ENCODE data around the gene RSRC2. TPM values are rescaled to one million over a fixed set of nuclear protein-coding genes. Genes with fewer than 3 reads are reported as not detected.
A peak's percentile ranks its signal among the peaks of the same experiment; 100 is the strongest.

The RSRC2 gene
- total and polyA plus RNA-seq, 10 of the 15 experiments (the other 5 are each of a cell fraction or from before 2014, with no cell fraction given) = 49.8 to 112 (median 60.6) TPM

GRCh38 chr12:122500685-122501488 lies 25.8 kb downstream of the RSRC2 start, which contains the start of gene ZCCHC8:
TSS of gene ZCCHC8 (minus strand) at chr12:122500932. CDS start at chr12:122500840, 92 bp downstream.
- peak within 1 kb of the TSS; percentile 98 for H3K27ac ChIP-seq (ENCODE audit: control insufficient read depth, insufficient read depth)
- BruUV-seq (replicated peaks) = no TSS peak
- RAD21 ChIA-PET (ENCODE audit: unreplicated experiment) = interaction anchor here (0.6 to 6.4 kb wide), 17 partner anchors 9 to 389 kb away, joined by 3 to 49 read pairs (median 4); partner anchors contain the start of genes DENR, KNTC1 and RSRC2
- H2AFZ ChIP-seq (ENCODE audit: control insufficient read depth, low read depth, low read length) = peak within 1 kb of the TSS; percentile 94
- intact Hi-C loops (cut with micrococcal nuclease; ENCODE audit: unreplicated experiment) (loop anchor here (2.0 kb wide), 1 partner anchor 26 kb away; the partner anchor contains the start of genes KNTC1 and RSRC2), in situ Hi-C loops (cut with MboI) (no loop called here)
- H3K9me3 ChIP-seq (replicated peaks; ENCODE audit: control insufficient read depth, insufficient read depth, low read length) = no peaks in the 10 kb centered on the region
- DNase-seq (ENCODE audit: low read depth, low spot score) (peak; percentile 95), ATAC-seq (peak; percentile 95), FAIRE-seq (peak; percentile 93)
- H3K27me3 ChIP-seq (replicated peaks in 1 of 2; ENCODE audit: control insufficient read depth in 2 of 2, insufficient read depth in 2 of 2, low read length in 1 of 2) = no peaks in the 10 kb centered on the region
- POLR2A ChIA-PET = interaction anchor here (0.5 to 6.0 kb wide), 23 partner anchors 11 to 980 kb away, joined by 3 to 160 read pairs (median 3); partner anchors contain the start of genes KNTC1, RSRC2 and VPS33A
- peak within 1 kb of the TSS; percentile 87 for H3K4me2 ChIP-seq (ENCODE audit: control insufficient read depth, insufficient read depth)
- peak within 1 kb of the TSS; percentile 96 for H3K4me3 ChIP-seq
- under 1% methylated on average over 52 of the region's 52 CpGs for WGBS (ENCODE audit: insufficient coverage, insufficient replicate concordance, low lambda C conversion rate, missing lambda C conversion rate)
- CTCF ChIA-PET = interaction anchor here (0.5 to 2.6 kb wide), 17 partner anchors 10 to 808 kb away, joined by 3 to 16 read pairs (median 4); partner anchors contain the start of genes DENR, KNTC1 and RSRC2
- H4K20me1 ChIP-seq (ENCODE audit: control insufficient read depth, insufficient read depth) = no peaks in the 10 kb centered on the region
- peak within 1 kb of the TSS; percentile 99 for H3K9ac ChIP-seq (ENCODE audit: control insufficient read depth, insufficient read depth, low read length)
- SMC1A ChIA-PET (ENCODE audit: uncharacterized antibody, unreplicated experiment) = interaction anchor here (0.5 to 6.2 kb wide), 23 partner anchors 9 to 699 kb away, joined by 3 to 39 read pairs (median 5); partner anchors contain the start of genes KNTC1 and RSRC2
- H3K36me3 ChIP-seq (ENCODE audit: control insufficient read depth in 2 of 2, insufficient read depth in 2 of 2, low read length in 1 of 2) = peaks cover 8 to 22% of the 10 kb centered on the region in 2 experiments
- peaks cover 10% of the 10 kb centered on the region for H3K4me1 ChIP-seq (ENCODE audit: control insufficient read depth, insufficient read depth, low read length)
- H3K79me2 ChIP-seq (ENCODE audit: control insufficient read depth, insufficient read depth, low read length) = peaks cover 42% of the 10 kb centered on the region
- TF ChIP-seq DPF2 (IDR thresholded peaks at IDR 0.05) = no peak; the same call in 1 of the 2 replicates
- TF ChIP-seq CEBPB (IDR thresholded peaks at IDR 0.05; ENCODE audit: borderline replicate concordance in 1 of 2, low read depth in 2 of 2, low read length in 2 of 2) = no peak
- peak; percentile 62; the same call in 1 of the 2 replicates for TF ChIP-seq ATF7 (IDR thresholded peaks at IDR 0.05; ENCODE audit: low read depth)
- TF ChIP-seq SIX5 (IDR thresholded peaks at IDR 0.05; ENCODE audit: low read depth, low read length, severe bottlenecking) = peak; percentile 98
- TF ChIP-seq CREB1 (IDR thresholded peaks at IDR 0.05; ENCODE audit: low read depth) = peak; percentile 88
- no peak for TF ChIP-seq SUZ12 (IDR thresholded peaks at IDR 0.05; ENCODE audit: unreplicated experiment)
- TF ChIP-seq, protein P1, sequence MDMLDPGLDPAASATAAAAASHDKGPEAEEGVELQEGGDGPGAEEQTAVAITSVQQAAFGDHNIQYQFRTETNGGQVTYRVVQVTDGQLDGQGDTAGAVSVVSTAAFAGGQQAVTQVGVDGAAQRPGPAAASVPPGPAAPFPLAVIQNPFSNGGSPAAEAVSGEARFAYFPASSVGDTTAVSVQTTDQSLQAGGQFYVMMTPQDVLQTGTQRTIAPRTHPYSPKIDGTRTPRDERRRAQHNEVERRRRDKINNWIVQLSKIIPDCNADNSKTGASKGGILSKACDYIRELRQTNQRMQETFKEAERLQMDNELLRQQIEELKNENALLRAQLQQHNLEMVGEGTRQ (IDR thresholded peaks at IDR 0.05; ENCODE audit: borderline replicate concordance, low read depth, low read length) = no peak
- TF ChIP-seq NBN (IDR thresholded peaks at IDR 0.05) = peak; percentile 86
- TF ChIP-seq SP1 (IDR thresholded peaks at IDR 0.05; ENCODE audit: low read depth, low read length) = peak; percentile 47
- peak; percentile 56 for TF ChIP-seq NR2C1 (IDR thresholded peaks at IDR 0.05)
- TF ChIP-seq GATAD2B (conservative IDR thresholded peaks at IDR 0.05; ENCODE audit: low read depth) = 0 out of 2 replicates have a peak, but pooled peaks have one; percentile 16
- TF ChIP-seq, protein P2, sequence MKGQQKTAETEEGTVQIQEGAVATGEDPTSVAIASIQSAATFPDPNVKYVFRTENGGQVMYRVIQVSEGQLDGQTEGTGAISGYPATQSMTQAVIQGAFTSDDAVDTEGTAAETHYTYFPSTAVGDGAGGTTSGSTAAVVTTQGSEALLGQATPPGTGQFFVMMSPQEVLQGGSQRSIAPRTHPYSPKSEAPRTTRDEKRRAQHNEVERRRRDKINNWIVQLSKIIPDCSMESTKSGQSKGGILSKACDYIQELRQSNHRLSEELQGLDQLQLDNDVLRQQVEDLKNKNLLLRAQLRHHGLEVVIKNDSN (IDR thresholded peaks at IDR 0.05; ENCODE audit: borderline replicate concordance, extremely low read length, insufficient read depth, low read depth, low read length) = no peak
- no peak for TF ChIP-seq SPI1 (IDR thresholded peaks at IDR 0.05; ENCODE audit: borderline replicate concordance, insufficient read depth, low read depth, low read length)
- no peak for TF ChIP-seq KLF5 (IDR thresholded peaks at IDR 0.05; ENCODE audit: partially characterized antibody)
- TF ChIP-seq YY1 (IDR thresholded peaks at IDR 0.05; ENCODE audit: low read depth, low read length) = peak; percentile 95
- no peak for TF ChIP-seq EED (IDR thresholded peaks at IDR 0.05; ENCODE audit: low read depth)
- TF ChIP-seq TARDBP (IDR thresholded peaks at IDR 0.05; ENCODE audit: borderline replicate concordance) = peak; percentile 92
- TF ChIP-seq, protein P3, sequence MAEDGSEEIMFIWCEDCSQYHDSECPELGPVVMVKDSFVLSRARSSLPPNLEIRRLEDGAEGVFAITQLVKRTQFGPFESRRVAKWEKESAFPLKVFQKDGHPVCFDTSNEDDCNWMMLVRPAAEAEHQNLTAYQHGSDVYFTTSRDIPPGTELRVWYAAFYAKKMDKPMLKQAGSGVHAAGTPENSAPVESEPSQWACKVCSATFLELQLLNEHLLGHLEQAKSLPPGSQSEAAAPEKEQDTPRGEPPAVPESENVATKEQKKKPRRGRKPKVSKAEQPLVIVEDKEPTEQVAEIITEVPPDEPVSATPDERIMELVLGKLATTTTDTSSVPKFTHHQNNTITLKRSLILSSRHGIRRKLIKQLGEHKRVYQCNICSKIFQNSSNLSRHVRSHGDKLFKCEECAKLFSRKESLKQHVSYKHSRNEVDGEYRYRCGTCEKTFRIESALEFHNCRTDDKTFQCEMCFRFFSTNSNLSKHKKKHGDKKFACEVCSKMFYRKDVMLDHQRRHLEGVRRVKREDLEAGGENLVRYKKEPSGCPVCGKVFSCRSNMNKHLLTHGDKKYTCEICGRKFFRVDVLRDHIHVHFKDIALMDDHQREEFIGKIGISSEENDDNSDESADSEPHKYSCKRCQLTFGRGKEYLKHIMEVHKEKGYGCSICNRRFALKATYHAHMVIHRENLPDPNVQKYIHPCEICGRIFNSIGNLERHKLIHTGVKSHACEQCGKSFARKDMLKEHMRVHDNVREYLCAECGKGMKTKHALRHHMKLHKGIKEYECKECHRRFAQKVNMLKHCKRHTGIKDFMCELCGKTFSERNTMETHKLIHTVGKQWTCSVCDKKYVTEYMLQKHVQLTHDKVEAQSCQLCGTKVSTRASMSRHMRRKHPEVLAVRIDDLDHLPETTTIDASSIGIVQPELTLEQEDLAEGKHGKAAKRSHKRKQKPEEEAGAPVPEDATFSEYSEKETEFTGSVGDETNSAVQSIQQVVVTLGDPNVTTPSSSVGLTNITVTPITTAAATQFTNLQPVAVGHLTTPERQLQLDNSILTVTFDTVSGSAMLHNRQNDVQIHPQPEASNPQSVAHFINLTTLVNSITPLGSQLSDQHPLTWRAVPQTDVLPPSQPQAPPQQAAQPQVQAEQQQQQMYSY (CRISPR knock-in tag; IDR thresholded peaks at IDR 0.05) = no peak
